Trophoblast cell (in vitro differentiated cells and primary cell): ENCODE measurements around the gene TLE2.

Experiments
- DNase-seq, 2 donors: peaks; one replicate each; pipeline ENCODE4 v3.0.0-alpha.2; 2016
- H2AFZ ChIP-seq: 2 replicates; pipeline ENCODE4 v1.6.1; 2013; ENCODE audit warnings: low read length, moderate library complexity, mild to moderate bottlenecking; ENCODE audit not compliant: insufficient read depth, poor library complexity
- H2AK5ac ChIP-seq: 2 replicates; pipeline ENCODE4 v1.6.1; 2013; ENCODE audit warnings: mild to moderate bottlenecking, low read length
- H2BK120ac ChIP-seq: 2 replicates; pipeline ENCODE4 v1.6.1; 2013; ENCODE audit warnings: low read length, mild to moderate bottlenecking, moderate library complexity; ENCODE audit not compliant: insufficient read depth, poor library complexity
- H2BK12ac ChIP-seq: 2 replicates; pipeline ENCODE4 v1.6.1; 2013; ENCODE audit warnings: mild to moderate bottlenecking, low read length, moderate library complexity
- H2BK5ac ChIP-seq: 2 replicates; pipeline ENCODE4 v1.6.1; 2013; ENCODE audit warnings: low read length, low read depth, moderate library complexity, mild to moderate bottlenecking; ENCODE audit not compliant: poor library complexity
- H3K14ac ChIP-seq: 2 replicates; pipeline ENCODE4 v1.6.1; 2013; ENCODE audit warnings: mild to moderate bottlenecking, low read length
- H3K18ac ChIP-seq: 2 replicates; pipeline ENCODE4 v1.6.1; 2013; ENCODE audit warnings: mild to moderate bottlenecking, low read length
- H3K23ac ChIP-seq: 2 replicates; pipeline ENCODE4 v1.6.1; 2013; ENCODE audit warnings: low read length
- H3K27ac ChIP-seq: 2 replicates; pipeline ENCODE4 v1.5.1; 2013; ENCODE audit warnings: low read depth, mild to moderate bottlenecking, inconsistent platforms, low read length, moderate library complexity
- H3K27me3 ChIP-seq: 2 replicates; pipeline ENCODE4 v1.6.1; 2013; ENCODE audit warnings: inconsistent platforms, mild to moderate bottlenecking, low read length, moderate library complexity; ENCODE audit not compliant: insufficient read depth
- H3K36me3 ChIP-seq, 2 experiments: 1 replicate in 1 of 2; 2 replicates in 1 of 2; pipeline ENCODE4 v1.6.1; 2013; ENCODE audit warnings: low read length in 2 of 2, mild to moderate bottlenecking in 2 of 2, moderate library complexity in 1 of 2; ENCODE audit not compliant: insufficient read depth in 2 of 2, control insufficient read depth in 1 of 2
- H3K4ac ChIP-seq: 2 replicates; pipeline ENCODE4 v1.6.1; 2013; ENCODE audit warnings: low read depth, mild to moderate bottlenecking, low read length, moderate library complexity
- H3K4me1 ChIP-seq, 2 experiments: 1 replicate in 1 of 2; 2 replicates in 1 of 2; pipeline ENCODE4 v1.6.1; 2013; ENCODE audit warnings: low read length in 2 of 2, mild to moderate bottlenecking in 2 of 2, moderate library complexity in 1 of 2; ENCODE audit not compliant: insufficient read depth in 2 of 2, control insufficient read depth in 1 of 2
- H3K4me2 ChIP-seq: 2 replicates; pipeline ENCODE4 v1.6.1; 2013; ENCODE audit warnings: inconsistent platforms, mild to moderate bottlenecking, low read length, moderate library complexity
- H3K4me3 ChIP-seq: 2 replicates; pipeline ENCODE4 v1.5.1; 2013; ENCODE audit warnings: mild to moderate bottlenecking, low read depth, low read length, inconsistent platforms
- H3K79me1 ChIP-seq: one replicate; pipeline ENCODE4 v1.6.1; 2013; ENCODE audit warnings: low read length
- H3K79me2 ChIP-seq: 2 replicates; pipeline ENCODE4 v1.6.1; 2013; ENCODE audit warnings: low read length, mild to moderate bottlenecking; ENCODE audit not compliant: control insufficient read depth, insufficient read depth, poor library complexity
- H3K9ac ChIP-seq: 2 replicates; pipeline ENCODE4 v1.6.1; 2013; ENCODE audit warnings: mild to moderate bottlenecking, low read length
- H3K9me3 ChIP-seq: 2 replicates; pipeline ENCODE4 v1.6.1; 2013; ENCODE audit warnings: low read depth, mild to moderate bottlenecking, control low read depth, inconsistent platforms, low read length; ENCODE audit not compliant: insufficient read depth
- H4K12ac ChIP-seq: 2 replicates; pipeline ENCODE4 v1.6.1; 2013; ENCODE audit warnings: low read depth, mild to moderate bottlenecking, low read length, moderate library complexity
- H4K8ac ChIP-seq: 2 replicates; pipeline ENCODE4 v1.6.1; 2013; ENCODE audit warnings: low read depth, mild to moderate bottlenecking, low read length, moderate library complexity
- H4K91ac ChIP-seq: one replicate; pipeline ENCODE4 v1.6.1; 2013; ENCODE audit warnings: low read depth, mild to moderate bottlenecking, low read length, moderate library complexity
- WGBS: extraction: QIAGEN DNeasy Blood & Tissue Kit; methylation state at CpG from one replicate; pipeline ENCODE4 v1.1.7; 2013; ENCODE audit warnings: missing lambda C conversion rate; ENCODE audit not compliant: insufficient read length, insufficient coverage; ENCODE audit errors: extremely low coverage; 5-methylcytosine and 5-hydroxymethylcytosine counted together

TLE2 gene

DNA sequence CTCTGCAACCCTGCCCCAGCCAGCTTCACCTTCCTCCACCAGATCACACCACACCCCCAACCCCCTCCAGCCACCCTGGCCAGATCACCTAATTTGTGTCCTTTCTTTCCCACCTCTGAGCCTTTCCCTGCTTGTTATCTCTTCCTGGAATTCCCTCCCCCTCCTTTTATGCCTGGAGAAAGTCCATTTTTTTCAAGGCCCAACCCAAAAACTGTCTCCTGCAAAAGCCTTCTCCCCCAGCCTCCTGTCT is 5.3 kb upstream of the TLE2 start:
- no peak overlapping the region for H4K12ac ChIP-seq
- H2BK12ac ChIP-seq, result no peak overlapping the region
- H3K4me3 ChIP-seq, result no peak overlapping the region
- peaks cover 14% of the 10 kb centered on the region for H3K27me3 ChIP-seq
- no peak overlapping the region for H4K8ac ChIP-seq
- no peak overlapping the region for H2BK5ac ChIP-seq
- H3K79me1 ChIP-seq, result peaks cover 12% of the 10 kb centered on the region
- no peak overlapping the region for H3K9ac ChIP-seq
- H2AFZ ChIP-seq, result no peak overlapping the region
- H3K14ac ChIP-seq, result no peak overlapping the region
- no peaks in the 10 kb centered on the region for H3K79me2 ChIP-seq
- H3K36me3 ChIP-seq, result no peaks in the 10 kb centered on the region
- H3K27ac ChIP-seq, result no peak overlapping the region
- H3K9me3 ChIP-seq, result peaks cover 1% of the 10 kb centered on the region
- peaks cover 15 to 19% of the 10 kb centered on the region in 2 experiments for H3K4me1 ChIP-seq
- no peak overlapping the region for H2AK5ac ChIP-seq
- no peak overlapping the region for H2BK120ac ChIP-seq
- no peak overlapping the region for H3K18ac ChIP-seq
- no peak for DNase-seq
- no peak overlapping the region for H4K91ac ChIP-seq
- H3K23ac ChIP-seq, result no peak overlapping the region
- H3K4ac ChIP-seq, result no peak overlapping the region
- peak overlapping the region; percentile 78 for H3K4me2 ChIP-seq

DNA sequence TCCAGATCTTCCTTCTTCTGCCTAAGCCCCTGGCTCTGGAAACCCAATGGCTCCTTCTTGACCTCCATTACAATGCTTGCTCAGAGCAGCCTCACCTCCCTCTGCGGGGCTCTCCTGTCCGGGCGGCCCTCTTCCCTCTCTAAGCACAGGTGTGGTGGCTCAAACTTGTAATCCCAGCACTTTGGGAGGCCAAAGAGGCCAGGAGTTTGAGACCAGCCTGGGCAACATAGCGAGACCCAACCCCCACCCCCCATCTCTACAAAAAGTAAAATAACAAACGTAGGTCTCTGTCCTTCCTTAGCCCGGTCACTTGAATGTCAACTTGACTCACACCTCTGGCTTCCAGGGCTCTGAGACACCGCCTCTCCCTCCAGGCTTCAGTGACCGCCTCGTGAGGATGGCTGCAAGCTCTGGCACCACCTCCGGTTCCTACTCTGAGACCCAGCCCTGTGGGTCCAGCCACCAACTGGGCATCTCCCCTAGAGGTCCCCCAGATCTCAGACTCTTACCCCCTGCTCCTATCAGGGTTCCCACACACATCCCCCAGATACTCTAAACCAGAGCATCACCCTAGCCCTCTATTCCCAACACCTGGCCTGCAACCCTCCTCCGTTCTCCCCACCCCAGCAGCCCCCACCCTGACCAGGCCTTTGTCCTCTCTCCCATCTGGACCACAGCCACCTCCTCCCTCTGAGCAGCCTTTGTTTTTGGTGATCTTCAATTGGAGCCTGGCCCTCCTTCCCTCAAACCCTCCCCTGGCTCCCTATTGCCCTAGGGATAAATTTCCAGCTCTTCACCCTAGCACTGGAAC is 4.7 kb upstream of the TLE2 start:
- no peak overlapping the region for H3K4ac ChIP-seq
- H3K4me3 ChIP-seq, result no peak overlapping the region
- no peak overlapping the region for H3K23ac ChIP-seq
- H4K12ac ChIP-seq, result no peak overlapping the region
- H3K14ac ChIP-seq, result no peak overlapping the region
- no peak overlapping the region for H3K9ac ChIP-seq
- no peak overlapping the region for H2BK5ac ChIP-seq
- peaks cover 12% of the 10 kb centered on the region for H3K79me1 ChIP-seq
- H2AK5ac ChIP-seq, result no peak overlapping the region
- peak; percentile 58 to 63 for DNase-seq
- H4K8ac ChIP-seq, result no peak overlapping the region
- peaks cover 15% of the 10 kb centered on the region for H3K27me3 ChIP-seq
- H3K4me1 ChIP-seq, result peaks cover 15 to 20% of the 10 kb centered on the region in 2 experiments
- H2BK12ac ChIP-seq, result no peak overlapping the region
- H3K18ac ChIP-seq, result no peak overlapping the region
- no peaks in the 10 kb centered on the region for H3K79me2 ChIP-seq
- H3K9me3 ChIP-seq, result peaks cover 1% of the 10 kb centered on the region
- no CpG with 5 or more reads among the region's 11 CpGs for WGBS
- no peak overlapping the region for H2AFZ ChIP-seq
- H4K91ac ChIP-seq, result no peak overlapping the region
- no peak overlapping the region for H3K27ac ChIP-seq
- peak overlapping the region; percentile 78 for H3K4me2 ChIP-seq
- H2BK120ac ChIP-seq, result no peak overlapping the region
- H3K36me3 ChIP-seq, result no peaks in the 10 kb centered on the region

GRCh38 chr19:3031607-3031867 is 2.5 kb upstream of the TLE2 start:
- Histone ChIP-seq H2BK120ac (no peak overlapping the region), H3K4me1 (peaks cover 13 to 20% of the 10 kb centered on the region in 2 experiments)
- no CpG with 5 or more reads among the region's 5 CpGs for WGBS

DNA sequence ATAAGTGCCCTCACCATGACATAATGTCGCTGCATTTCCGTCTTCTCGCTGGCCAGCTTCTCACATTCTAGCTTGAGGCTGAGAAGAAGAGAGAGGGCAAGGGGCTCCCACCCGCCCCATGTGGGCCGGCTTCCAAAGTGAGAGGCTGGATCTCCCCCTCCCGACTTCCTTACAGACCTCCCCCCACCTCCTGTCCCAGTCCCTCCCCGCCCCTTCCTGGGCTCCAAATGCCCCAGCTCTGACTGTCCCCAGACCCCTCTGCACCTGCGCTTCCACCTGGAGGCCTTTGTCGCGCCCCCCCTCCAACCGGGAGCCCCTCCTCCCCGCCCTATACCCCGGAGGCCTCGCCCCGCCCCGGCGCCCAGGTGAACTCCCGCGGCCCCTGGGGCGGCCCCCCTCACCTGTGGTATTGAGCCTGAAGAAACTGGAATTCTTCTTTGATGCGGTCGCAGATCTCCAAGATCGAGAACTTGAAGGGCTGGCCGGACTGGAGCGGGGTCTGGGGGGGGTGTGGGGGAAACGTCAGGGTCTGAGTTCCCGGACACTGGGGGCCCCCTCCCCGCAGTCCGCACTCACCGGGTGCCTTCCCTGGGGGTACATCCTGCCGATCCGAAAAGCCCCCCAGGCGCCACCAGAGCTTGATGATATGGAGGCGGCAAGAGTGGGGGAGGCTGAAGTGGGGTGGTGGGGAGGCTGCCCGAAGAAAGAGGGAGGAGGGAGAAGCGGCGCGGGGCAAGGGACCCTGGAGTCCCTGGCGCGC is 595 bp downstream of the TLE2 start:
- no peak overlapping the region for H4K12ac ChIP-seq
- H3K27me3 ChIP-seq, result peaks cover 36% of the 10 kb centered on the region
- WGBS, result no CpG with 5 or more reads among the region's 40 CpGs
- no peak overlapping the region for H2BK120ac ChIP-seq
- peak overlapping the region; percentile 59 for H3K4me2 ChIP-seq
- no peak overlapping the region for H2BK5ac ChIP-seq
- no peak overlapping the region for H3K23ac ChIP-seq
- H3K79me2 ChIP-seq, result no peaks in the 10 kb centered on the region
- no peak for DNase-seq
- H3K18ac ChIP-seq, result no peak overlapping the region
- H3K4me3 ChIP-seq, result no peak overlapping the region
- no peak overlapping the region for H4K8ac ChIP-seq
- H3K79me1 ChIP-seq, result no peaks in the 10 kb centered on the region
- H3K9me3 ChIP-seq, result peaks cover 4% of the 10 kb centered on the region
- no peak overlapping the region for H2AK5ac ChIP-seq
- no peaks in the 10 kb centered on the region for H3K36me3 ChIP-seq
- H3K4me1 ChIP-seq, result peaks cover 4 to 12% of the 10 kb centered on the region in 2 experiments
- no peak overlapping the region for H4K91ac ChIP-seq
- H2AFZ ChIP-seq, result no peak overlapping the region
- no peak overlapping the region for H3K14ac ChIP-seq
- H3K9ac ChIP-seq, result no peak overlapping the region
- H2BK12ac ChIP-seq, result no peak overlapping the region
- no peak overlapping the region for H3K27ac ChIP-seq
- H3K4ac ChIP-seq, result no peak overlapping the region

More at GRCh38 chr19:3031607-3031867, 2.5 kb upstream of the TLE2 start:
- H3K4me3 ChIP-seq, result no peak overlapping the region
- no peak overlapping the region for H3K18ac ChIP-seq
- H4K8ac ChIP-seq, result no peak overlapping the region
- no peak overlapping the region for H3K4me2 ChIP-seq
- H2BK12ac ChIP-seq, result no peak overlapping the region
- peaks cover 32% of the 10 kb centered on the region for H3K27me3 ChIP-seq
- peaks cover 4% of the 10 kb centered on the region for H3K9me3 ChIP-seq
- H3K36me3 ChIP-seq, result no peaks in the 10 kb centered on the region
- H3K27ac ChIP-seq, result no peak overlapping the region
- H3K23ac ChIP-seq, result no peak overlapping the region
- H2AFZ ChIP-seq, result no peak overlapping the region
- H3K14ac ChIP-seq, result no peak overlapping the region
- no peak overlapping the region for H4K12ac ChIP-seq
- no peak overlapping the region for H4K91ac ChIP-seq
- H3K9ac ChIP-seq, result no peak overlapping the region
- H3K4ac ChIP-seq, result no peak overlapping the region
- H2BK5ac ChIP-seq, result no peak overlapping the region
- H3K79me2 ChIP-seq, result no peaks in the 10 kb centered on the region
- DNase-seq, result peak in 1 of 2 donors; percentile 29
- no peak overlapping the region for H2AK5ac ChIP-seq
- peaks cover 11% of the 10 kb centered on the region for H3K79me1 ChIP-seq
